A172 (cell line): ENCODE results near the gene GOLGA2. TPM values are rescaled to one million over a fixed set of nuclear protein-coding genes. Genes with fewer than 3 reads are reported as not detected.
"Not testable (repeated sequence)": the region's sequence is repeated elsewhere in the genome, so short reads cannot be mapped to it uniquely, and the experiment has no call there.

Experiments
- DNase-seq: peaks from one replicate; pipeline ENCODE4 v3.0.0-alpha.2; 2015; ENCODE audit warnings: low spot score
- total RNA-seq: library from RNA; depleted of rRNA; stranded (reverse); fragments of >200 nt; shearing (Covaris generic); gene quantifications from 2 replicates; pipeline ENCODE4 v1.2.3, GENCODE V29; 2014

GOLGA2 gene
- total RNA-seq, 1 experiment from 2014 or later = 118 TPM

DNA sequence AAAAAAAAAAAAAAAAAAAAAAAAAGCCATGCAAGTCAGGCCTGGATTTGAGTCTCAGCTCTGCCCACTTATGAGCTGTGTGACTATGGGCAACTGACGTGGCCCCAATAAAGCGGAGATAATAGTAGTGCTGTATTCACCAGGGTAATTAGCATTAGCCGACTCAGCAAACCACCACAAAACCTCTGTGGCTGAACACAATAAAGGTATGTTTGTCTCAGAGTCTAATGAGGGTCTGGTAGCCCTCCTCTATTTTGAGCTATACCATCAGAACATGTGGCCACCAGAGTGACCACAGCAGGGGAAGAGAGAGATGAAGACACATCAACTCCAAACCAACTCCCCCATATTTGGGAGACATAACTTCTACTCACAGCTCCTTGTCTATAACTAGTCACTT, 16.2 kb upstream of the GOLGA2 start:
- no peak for DNase-seq

GRCh38 chr9:128288273-128289004, 12.6 kb upstream of the GOLGA2 start:
- no peak for DNase-seq

GRCh38 chr9:128286440-128286839, 10.6 kb upstream of the GOLGA2 start:
- no peak for DNase-seq

DNA sequence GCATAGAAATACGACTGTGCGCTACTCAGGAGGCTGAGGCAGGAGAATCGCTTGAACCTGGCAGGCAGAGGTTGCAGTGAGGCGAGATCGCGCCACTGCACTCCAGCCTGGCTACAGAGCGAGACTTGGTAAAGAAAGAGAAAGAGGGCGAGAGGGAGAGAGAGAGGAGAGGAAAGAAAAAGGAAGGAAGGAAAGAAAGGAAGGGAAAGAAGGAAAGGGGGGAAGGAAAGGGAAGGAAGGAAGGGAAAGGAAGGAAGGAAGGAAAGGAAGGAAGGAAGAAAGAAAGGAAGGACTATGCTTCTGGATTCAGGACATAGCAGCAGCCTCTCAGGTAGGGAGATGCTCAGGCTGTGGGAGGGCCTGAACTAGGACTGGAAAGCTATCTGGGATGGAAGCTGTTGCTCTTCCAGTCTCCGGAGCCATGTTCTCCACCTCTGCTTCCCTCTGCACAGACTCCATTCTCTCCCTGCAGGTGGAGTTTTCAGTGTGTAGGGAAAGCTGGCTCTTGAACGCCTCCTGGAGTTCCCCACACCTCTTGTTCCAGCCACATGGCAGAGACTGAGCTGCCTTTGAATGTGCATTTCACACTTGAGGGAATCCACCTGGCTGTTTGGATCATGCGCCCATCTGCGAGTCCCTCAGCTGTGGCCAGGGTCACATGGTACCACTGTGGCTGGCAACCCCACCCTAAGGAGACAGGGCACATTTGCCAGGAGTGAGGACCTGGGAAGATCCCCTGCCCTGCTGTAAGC, 9.4 kb upstream of the GOLGA2 start:
- no peak for DNase-seq

DNA sequence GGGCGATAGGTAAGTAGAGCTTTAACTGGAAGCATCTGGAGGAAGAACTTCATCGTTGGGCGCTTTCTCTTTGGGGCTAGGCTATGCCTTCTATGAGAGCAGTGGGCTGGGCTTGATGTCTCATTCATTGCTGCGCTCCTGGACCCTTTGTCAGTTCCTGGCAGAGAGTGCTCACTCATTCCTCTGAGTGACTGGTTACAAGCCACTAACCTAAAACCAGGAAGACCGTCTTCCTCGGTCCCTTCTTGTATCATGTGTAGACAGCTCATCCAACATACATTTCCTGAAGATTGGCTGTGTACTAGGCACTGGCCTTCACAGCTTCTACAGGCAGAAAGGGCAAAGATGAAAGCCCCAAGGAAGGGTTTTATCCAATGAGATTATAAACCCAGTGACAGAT, 6.7 kb upstream of the GOLGA2 start:
- DNase-seq = no peak

DNA sequence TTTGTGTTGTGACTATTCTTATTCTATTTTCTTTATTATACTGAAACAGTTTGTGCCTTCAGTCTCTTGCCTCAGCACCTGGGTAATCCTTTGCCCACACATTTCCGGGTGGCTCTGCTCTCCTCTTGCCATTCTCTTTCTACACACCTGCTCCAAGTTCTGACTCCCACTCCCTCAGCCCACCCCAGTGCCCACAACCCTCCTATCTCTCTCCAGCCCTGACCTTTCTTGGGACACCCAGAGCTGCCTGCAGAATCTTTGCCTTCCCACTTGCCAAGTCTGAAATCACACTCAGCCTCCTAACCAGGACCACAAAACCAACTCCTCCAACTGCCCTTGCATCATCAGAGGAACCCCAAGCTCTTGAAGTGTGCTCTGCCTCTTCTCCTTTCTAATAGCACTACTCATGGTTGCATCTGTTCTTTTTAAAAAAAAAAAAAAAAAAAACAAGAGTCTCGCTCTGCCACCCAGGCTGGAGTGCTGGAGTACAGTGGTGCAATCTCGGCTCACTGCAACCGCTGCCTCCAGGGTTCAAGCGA, 4.3 kb upstream of the GOLGA2 start:
- no peak for DNase-seq

DNA sequence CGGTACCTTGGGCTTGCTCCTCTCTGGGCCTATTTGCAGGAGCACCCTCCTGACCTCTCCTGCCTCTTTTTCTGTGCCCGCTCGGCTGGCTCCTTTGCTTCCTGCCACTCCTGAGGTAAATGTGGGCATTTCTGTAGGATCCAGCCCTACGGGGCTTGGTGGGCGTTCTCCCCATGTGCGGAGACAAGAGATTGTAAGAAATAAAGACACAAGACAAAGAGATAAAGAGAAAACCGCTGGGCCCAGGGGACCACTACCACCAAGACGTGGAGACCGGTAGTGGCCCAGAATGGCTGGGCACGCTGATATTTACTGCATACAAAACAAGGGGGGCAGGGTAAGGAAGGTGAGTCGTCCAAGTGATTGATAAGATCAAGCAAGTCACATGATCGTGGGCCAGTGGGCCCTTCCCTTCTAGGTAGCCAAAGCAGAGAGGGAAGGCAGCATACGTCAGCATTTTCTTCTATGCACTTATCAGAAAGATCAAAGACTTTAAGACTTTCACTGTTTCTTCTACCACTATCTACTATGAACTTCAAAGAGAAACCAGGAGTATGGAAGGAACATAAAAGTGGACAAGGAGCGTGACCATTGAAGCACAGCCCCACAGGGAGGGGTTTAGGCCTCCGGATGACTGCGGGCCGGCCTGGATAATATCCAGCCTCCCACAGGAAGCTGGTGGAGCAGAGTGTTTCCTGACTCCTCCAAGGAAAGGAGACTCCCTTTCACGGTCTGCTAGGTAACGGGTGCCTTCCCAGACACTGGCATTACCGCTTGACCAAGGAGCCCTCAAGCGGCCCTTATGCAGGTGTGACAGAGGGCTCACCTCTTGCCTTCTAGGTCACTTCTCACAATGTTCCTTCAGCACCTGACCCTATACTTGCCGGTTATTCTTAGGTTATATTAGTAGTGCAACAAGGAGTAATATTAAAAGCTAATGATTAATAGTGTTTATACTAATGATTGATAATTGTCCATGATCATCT, 3.6 kb upstream of the GOLGA2 start:
- not testable (repeated sequence) for DNase-seq

- peak; percentile 65 for DNase-seq
Measured at GRCh38 chr9:128276574-128277270, 915 bp upstream of the GOLGA2 start.

- peak; percentile 100 for DNase-seq
Measured at GRCh38 chr9:128276008-128276573, 284 bp upstream of the GOLGA2 start, which contains the start of gene SWI5. Gene SWI5, plus strand, starts transcription at chr9:128276276.

GRCh38 chr9:128274245-128274644, 1.6 kb downstream of the GOLGA2 start:
- DNase-seq = no peak

GRCh38 chr9:128271512-128271911, 4.3 kb downstream of the GOLGA2 start:
- DNase-seq = no peak

- no peak for DNase-seq
Measured at GRCh38 chr9:128271112-128271511, 4.7 kb downstream of the GOLGA2 start.

- no peak for DNase-seq
Measured at GRCh38 chr9:128266868-128267590, 8.8 kb downstream of the GOLGA2 start.

GRCh38 chr9:128265348-128265847, 10.4 kb downstream of the GOLGA2 start:
- DNase-seq = no peak

- no peak for DNase-seq
Measured at GRCh38 chr9:128262687-128263086, 13.1 kb downstream of the GOLGA2 start.

DNA sequence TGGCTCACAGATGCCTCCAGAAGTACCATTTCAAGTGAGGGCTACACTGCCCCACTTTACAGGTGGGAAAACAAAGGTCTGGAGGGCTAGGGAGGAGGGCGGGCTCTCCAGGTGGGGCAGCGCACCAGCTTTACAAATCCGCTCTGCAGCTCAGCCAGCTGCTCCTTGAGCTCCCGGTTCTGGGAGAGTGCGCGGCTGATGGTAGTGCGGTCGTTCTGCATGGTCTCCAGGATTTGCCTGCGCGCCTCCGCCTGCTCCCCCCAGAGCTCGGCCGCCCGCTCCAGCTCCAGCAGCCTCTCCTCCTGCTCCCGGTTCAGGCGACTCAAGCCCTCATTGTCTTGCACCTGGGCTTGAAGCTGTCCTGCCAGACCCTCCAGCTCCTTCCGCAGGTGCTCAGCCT, 15.5 kb downstream of the GOLGA2 start:
- no peak for DNase-seq

DNA sequence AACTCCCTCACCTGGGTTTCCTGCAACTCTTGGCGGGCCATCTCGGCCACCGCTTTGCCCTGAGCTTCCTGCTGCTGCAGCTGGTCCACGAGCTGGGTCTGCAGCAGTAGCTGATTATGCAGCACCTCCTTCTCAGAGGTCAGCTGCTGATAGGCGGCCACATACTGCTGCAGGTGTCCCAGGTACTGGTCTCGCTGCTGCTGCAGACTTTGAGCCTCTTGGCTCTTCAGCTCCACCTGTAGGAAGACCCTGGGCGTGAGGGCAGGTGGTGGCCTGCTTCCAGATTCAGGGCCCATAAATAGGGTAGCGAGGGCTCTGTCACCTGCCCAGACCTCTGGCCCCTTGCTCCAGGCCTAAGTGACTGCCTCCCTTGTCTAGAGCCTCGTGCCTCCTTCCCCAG, 16.7 kb downstream of the GOLGA2 start:
- no peak for DNase-seq

- no peak for DNase-seq
Measured at GRCh38 chr9:128258326-128258725, 17.5 kb downstream of the GOLGA2 start.

- no peak for DNase-seq
Measured at GRCh38 chr9:128257907-128258306, 17.9 kb downstream of the GOLGA2 start.
